ENCODE results near the gene ADD3. TPM values are rescaled to one million over a fixed set of nuclear protein-coding genes. Genes with fewer than 3 reads are reported as not detected.
A peak's percentile ranks its signal among the peaks of the same experiment; 100 is the strongest.

The ADD3 gene
- total and polyA plus RNA-seq, 2 of the 13 experiments (the other 11 are each of a cell fraction or from before 2014, with no cell fraction given), result 44.7 to 57.5 TPM

DNA sequence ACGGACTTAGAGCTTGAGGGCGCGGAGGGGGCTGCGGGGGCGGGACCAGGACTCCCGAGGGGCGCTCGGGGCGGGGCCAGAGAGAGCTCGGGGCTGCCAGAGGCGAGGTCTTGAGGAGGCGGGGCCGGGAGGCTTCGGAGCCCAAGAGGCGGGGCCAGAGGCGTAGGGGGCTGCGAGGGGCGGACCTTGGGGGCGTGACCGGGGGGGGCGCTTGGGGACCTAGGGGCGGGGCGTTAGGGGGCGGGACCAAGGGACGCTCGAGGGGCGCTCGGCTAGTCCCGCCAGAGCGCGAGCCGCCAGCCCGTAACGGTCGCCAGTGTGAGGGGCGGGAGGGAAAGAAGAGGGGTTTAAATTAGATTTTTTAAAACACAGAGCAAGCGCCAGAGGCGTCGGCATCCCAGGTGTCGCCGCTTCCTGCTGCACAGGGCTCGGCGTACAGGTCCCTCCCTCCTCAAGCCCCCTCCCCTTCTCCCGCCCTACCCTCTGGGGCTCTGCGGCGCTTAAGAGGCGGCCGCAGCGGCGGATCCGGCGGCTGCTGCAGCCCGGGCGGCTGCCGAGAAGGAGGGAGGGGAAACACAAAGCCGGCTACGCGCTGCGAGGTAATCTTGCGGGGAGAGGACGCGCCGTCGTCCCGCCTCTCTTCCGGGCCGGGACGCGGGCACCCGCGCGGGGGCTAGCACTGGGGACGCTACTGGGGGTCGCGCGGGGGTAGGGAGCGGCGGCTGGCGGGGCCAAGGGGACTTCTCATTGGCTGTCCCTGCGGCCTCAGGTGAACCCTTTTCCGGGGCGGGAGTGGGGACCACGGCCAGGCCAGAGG, at the start of gene ADD3 (continued):
- TF ChIP-seq, protein P1, sequence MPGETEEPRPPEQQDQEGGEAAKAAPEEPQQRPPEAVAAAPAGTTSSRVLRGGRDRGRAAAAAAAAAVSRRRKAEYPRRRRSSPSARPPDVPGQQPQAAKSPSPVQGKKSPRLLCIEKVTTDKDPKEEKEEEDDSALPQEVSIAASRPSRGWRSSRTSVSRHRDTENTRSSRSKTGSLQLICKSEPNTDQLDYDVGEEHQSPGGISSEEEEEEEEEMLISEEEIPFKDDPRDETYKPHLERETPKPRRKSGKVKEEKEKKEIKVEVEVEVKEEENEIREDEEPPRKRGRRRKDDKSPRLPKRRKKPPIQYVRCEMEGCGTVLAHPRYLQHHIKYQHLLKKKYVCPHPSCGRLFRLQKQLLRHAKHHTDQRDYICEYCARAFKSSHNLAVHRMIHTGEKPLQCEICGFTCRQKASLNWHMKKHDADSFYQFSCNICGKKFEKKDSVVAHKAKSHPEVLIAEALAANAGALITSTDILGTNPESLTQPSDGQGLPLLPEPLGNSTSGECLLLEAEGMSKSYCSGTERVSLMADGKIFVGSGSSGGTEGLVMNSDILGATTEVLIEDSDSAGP (CRISPR knock-in tag; IDR thresholded peaks at IDR 0.05; ENCODE audit: borderline replicate concordance), result peak; percentile 62; the same call in 1 of the 2 replicates
- TF ChIP-seq KLF9 (CRISPR knock-in tag; IDR thresholded peaks at IDR 0.05; ENCODE audit: low read depth) (no peak), MTA3 (CRISPR knock-in tag; IDR thresholded peaks at IDR 0.05) (0 out of 2 replicates have a peak, but pooled peaks have one; percentile 10), HHEX (CRISPR knock-in tag; IDR thresholded peaks at IDR 0.05) (no peak), ZNF672 (CRISPR knock-in tag; IDR thresholded peaks at IDR 0.05) (no peak), THAP11 (CRISPR knock-in tag; IDR thresholded peaks at IDR 0.05) (peak; percentile 2; the same call in 1 of the 2 replicates), PITX1 (CRISPR knock-in tag; IDR thresholded peaks at IDR 0.05) (no peak), SRSF1 (optimal IDR thresholded peaks at IDR 0.05; ENCODE audit: low read depth, low read length) (peak; percentile 72), PRMT3 (CRISPR knock-in tag; IDR thresholded peaks at IDR 0.05; ENCODE audit: borderline replicate concordance, low read depth) (no peak), FLYWCH1 (CRISPR knock-in tag; IDR thresholded peaks at IDR 0.05) (0 out of 2 replicates have a peak, but pooled peaks have one; percentile 0), NFE2L2 (IDR thresholded peaks at IDR 0.05; ENCODE audit: low read length) (no peak), ZNF34 (CRISPR knock-in tag; IDR thresholded peaks at IDR 0.05; ENCODE audit: borderline replicate concordance) (no peak), NAIF1 (CRISPR knock-in tag; IDR thresholded peaks at IDR 0.05; ENCODE audit: borderline replicate concordance) (peak; percentile 74; the same call in 1 of the 2 replicates), ATF1 (CRISPR knock-in tag; IDR thresholded peaks at IDR 0.05) (no peak), POLR2G (IDR thresholded peaks at IDR 0.05; ENCODE audit: low read depth, low read length) (peak; percentile 64)
- TF ChIP-seq, protein P2, sequence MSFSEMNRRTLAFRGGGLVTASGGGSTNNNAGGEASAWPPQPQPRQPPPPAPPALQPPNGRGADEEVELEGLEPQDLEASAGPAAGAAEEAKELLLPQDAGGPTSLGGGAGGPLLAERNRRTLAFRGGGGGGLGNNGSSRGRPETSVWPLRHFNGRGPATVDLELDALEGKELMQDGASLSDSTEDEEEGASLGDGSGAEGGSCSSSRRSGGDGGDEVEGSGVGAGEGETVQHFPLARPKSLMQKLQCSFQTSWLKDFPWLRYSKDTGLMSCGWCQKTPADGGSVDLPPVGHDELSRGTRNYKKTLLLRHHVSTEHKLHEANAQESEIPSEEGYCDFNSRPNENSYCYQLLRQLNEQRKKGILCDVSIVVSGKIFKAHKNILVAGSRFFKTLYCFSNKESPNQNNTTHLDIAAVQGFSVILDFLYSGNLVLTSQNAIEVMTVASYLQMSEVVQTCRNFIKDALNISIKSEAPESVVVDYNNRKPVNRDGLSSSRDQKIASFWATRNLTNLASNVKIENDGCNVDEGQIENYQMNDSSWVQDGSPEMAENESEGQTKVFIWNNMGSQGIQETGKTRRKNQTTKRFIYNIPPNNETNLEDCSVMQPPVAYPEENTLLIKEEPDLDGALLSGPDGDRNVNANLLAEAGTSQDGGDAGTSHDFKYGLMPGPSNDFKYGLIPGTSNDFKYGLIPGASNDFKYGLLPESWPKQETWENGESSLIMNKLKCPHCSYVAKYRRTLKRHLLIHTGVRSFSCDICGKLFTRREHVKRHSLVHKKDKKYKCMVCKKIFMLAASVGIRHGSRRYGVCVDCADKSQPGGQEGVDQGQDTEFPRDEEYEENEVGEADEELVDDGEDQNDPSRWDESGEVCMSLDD (CRISPR knock-in tag; IDR thresholded peaks at IDR 0.05; ENCODE audit: borderline replicate concordance), result no peak
- TF ChIP-seq, protein P3, sequence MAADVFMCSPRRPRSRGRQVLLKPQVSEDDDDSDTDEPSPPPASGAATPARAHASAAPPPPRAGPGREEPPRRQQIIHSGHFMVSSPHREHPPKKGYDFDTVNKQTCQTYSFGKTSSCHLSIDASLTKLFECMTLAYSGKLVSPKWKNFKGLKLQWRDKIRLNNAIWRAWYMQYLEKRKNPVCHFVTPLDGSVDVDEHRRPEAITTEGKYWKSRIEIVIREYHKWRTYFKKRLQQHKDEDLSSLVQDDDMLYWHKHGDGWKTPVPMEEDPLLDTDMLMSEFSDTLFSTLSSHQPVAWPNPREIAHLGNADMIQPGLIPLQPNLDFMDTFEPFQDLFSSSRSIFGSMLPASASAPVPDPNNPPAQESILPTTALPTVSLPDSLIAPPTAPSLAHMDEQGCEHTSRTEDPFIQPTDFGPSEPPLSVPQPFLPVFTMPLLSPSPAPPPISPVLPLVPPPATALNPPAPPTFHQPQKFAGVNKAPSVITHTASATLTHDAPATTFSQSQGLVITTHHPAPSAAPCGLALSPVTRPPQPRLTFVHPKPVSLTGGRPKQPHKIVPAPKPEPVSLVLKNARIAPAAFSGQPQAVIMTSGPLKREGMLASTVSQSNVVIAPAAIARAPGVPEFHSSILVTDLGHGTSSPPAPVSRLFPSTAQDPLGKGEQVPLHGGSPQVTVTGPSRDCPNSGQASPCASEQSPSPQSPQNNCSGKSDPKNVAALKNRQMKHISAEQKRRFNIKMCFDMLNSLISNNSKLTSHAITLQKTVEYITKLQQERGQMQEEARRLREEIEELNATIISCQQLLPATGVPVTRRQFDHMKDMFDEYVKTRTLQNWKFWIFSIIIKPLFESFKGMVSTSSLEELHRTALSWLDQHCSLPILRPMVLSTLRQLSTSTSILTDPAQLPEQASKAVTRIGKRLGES (CRISPR knock-in tag; IDR thresholded peaks at IDR 0.05; ENCODE audit: borderline replicate concordance), result no peak
- TF ChIP-seq, protein P4, sequence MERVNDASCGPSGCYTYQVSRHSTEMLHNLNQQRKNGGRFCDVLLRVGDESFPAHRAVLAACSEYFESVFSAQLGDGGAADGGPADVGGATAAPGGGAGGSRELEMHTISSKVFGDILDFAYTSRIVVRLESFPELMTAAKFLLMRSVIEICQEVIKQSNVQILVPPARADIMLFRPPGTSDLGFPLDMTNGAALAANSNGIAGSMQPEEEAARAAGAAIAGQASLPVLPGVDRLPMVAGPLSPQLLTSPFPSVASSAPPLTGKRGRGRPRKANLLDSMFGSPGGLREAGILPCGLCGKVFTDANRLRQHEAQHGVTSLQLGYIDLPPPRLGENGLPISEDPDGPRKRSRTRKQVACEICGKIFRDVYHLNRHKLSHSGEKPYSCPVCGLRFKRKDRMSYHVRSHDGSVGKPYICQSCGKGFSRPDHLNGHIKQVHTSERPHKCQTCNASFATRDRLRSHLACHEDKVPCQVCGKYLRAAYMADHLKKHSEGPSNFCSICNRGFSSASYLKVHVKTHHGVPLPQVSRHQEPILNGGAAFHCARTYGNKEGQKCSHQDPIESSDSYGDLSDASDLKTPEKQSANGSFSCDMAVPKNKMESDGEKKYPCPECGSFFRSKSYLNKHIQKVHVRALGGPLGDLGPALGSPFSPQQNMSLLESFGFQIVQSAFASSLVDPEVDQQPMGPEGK (CRISPR knock-in tag; IDR thresholded peaks at IDR 0.05), result peak; percentile 41; the same call in 1 of the 2 replicates

Data from HepG2 (cell line).